IgD-negative memory B cell (primary cell): ENCODE results near the gene APOL2. TPM values are rescaled to one million over a fixed set of nuclear protein-coding genes. Genes with fewer than 3 reads are reported as not detected.
A peak's percentile ranks its signal among the peaks of the same experiment; 100 is the strongest.
"Not testable (repeated sequence)": the region's sequence is repeated elsewhere in the genome, so short reads cannot be mapped to it uniquely, and the experiment has no call there.

Source experiments
- H3K27ac Mint-ChIP-seq, 3 donors: one replicate each; pipeline ENCODE4 v1.8.0; 2020 to 2022; ENCODE audit warnings: mild to moderate bottlenecking in 3 of 3, mixed read lengths in 3 of 3, moderate library complexity in 1 of 3
- H3K27me3 Mint-ChIP-seq: one replicate; pipeline ENCODE4 v1.8.0; 2021; ENCODE audit warnings: mixed read lengths
- H3K36me3 Mint-ChIP-seq: one replicate; pipeline ENCODE4 v1.8.0; 2020; ENCODE audit warnings: mild to moderate bottlenecking, mixed read lengths
- H3K4me1 Mint-ChIP-seq, 3 donors: one replicate each; pipeline ENCODE4 v1.8.0; 2020 to 2022; ENCODE audit warnings: mixed read lengths in 3 of 3, mild to moderate bottlenecking in 1 of 3
- H3K4me3 Mint-ChIP-seq, 4 donors: one replicate each; pipeline ENCODE4 v1.8.0; 2020 to 2022; ENCODE audit warnings: mild to moderate bottlenecking in 4 of 4, mixed read lengths in 4 of 4, moderate library complexity in 3 of 4
- H3K9me3 Mint-ChIP-seq, 3 donors: one replicate each; pipeline ENCODE4 v1.8.0; 2020 to 2021; ENCODE audit warnings: mixed read lengths in 3 of 3, mild to moderate bottlenecking in 1 of 3
- polyA plus RNA-seq: library from polyadenylated mRNA; unstranded; fragments of 300-500 nt; fragmentation: Illumina TruSeq; gene quantifications from one replicate; pipeline ENCODE4 v1.2.3, GENCODE V29; 2021

The APOL2 gene
- polyA plus RNA-seq, 1 donor from 2014 or later = 14.3 TPM

GRCh38 chr22:36209488-36209908 is 29.8 kb downstream of the APOL2 start:
- H3K9me3 Mint-ChIP-seq, H3K36me3 Mint-ChIP-seq: not testable (repeated sequence)
- peaks cover 0 to 16% (median 15%) of the 10 kb centered on the region in 3 donors for H3K4me1 Mint-ChIP-seq
- H3K4me3 Mint-ChIP-seq = peak overlapping the region in 1 of 4 donors; percentile 56
- H3K27ac Mint-ChIP-seq = peak overlapping the region in 1 of 3 donors; percentile 72
- peaks cover 12% of the 10 kb centered on the region for H3K27me3 Mint-ChIP-seq

- Mint-ChIP-seq H3K4me1 (peaks cover 0 to 18% (median 16%) of the 10 kb centered on the region in 3 donors), H3K36me3 (no peaks in the 10 kb centered on the region), H3K9me3 (peaks cover 0 to 5% (median 0%) of the 10 kb centered on the region in 3 donors), H3K27ac (peak overlapping the region in 1 of 3 donors; percentile 43), H3K27me3 (peaks cover 12% of the 10 kb centered on the region), H3K4me3 (peak overlapping the region in 1 of 4 donors; percentile 56)
Observed at GRCh38 chr22:36208914-36209313, 30.4 kb downstream of the APOL2 start.

- no peak overlapping the region for H3K4me3 Mint-ChIP-seq
- no peaks in the 10 kb centered on the region for H3K36me3 Mint-ChIP-seq
- peaks cover 0 to 18% (median 15%) of the 10 kb centered on the region in 3 donors for H3K4me1 Mint-ChIP-seq
- H3K9me3 Mint-ChIP-seq = peaks cover 0 to 5% (median 0%) of the 10 kb centered on the region in 3 donors
- no peak overlapping the region for H3K27ac Mint-ChIP-seq
- peaks cover 11% of the 10 kb centered on the region for H3K27me3 Mint-ChIP-seq
Observed at GRCh38 chr22:36208162-36208765, 31.1 kb downstream of the APOL2 start.

GRCh38 chr22:36206255-36206654 is 33.1 kb downstream of the APOL2 start:
- Mint-ChIP-seq H3K4me3 (no peak overlapping the region), H3K27ac (no peak overlapping the region), H3K4me1 (peaks cover 0 to 18% (median 13%) of the 10 kb centered on the region in 3 donors), H3K36me3 (no peaks in the 10 kb centered on the region), H3K27me3 (peaks cover 4% of the 10 kb centered on the region), H3K9me3 (peaks cover 0 to 5% (median 0%) of the 10 kb centered on the region in 3 donors)

GRCh38 chr22:36205573-36205972 is 33.8 kb downstream of the APOL2 start:
- H3K36me3 Mint-ChIP-seq, H3K27ac Mint-ChIP-seq, H3K9me3 Mint-ChIP-seq, H3K4me3 Mint-ChIP-seq, H3K27me3 Mint-ChIP-seq: not testable (repeated sequence)
- peaks cover 0 to 21% (median 11%) of the 10 kb centered on the region in 3 donors for H3K4me1 Mint-ChIP-seq

GRCh38 chr22:36204632-36205015 is 34.7 kb downstream of the APOL2 start:
- peak overlapping the region in 2 of 4 donors; percentile 32 to 84 for H3K4me3 Mint-ChIP-seq

GRCh38 chr22:36204001-36204631 is 35.2 kb downstream of the APOL2 start:
- H3K4me3 Mint-ChIP-seq = peak overlapping the region in 1 of 4 donors; percentile 84

More at GRCh38 chr22:36204632-36205015, 34.7 kb downstream of the APOL2 start:
- H3K9me3 Mint-ChIP-seq = peaks cover 0 to 5% (median 0%) of the 10 kb centered on the region in 3 donors
- H3K27ac Mint-ChIP-seq = peak overlapping the region in 1 of 3 donors; percentile 9
- peaks cover 6% of the 10 kb centered on the region for H3K27me3 Mint-ChIP-seq
- H3K36me3 Mint-ChIP-seq = no peaks in the 10 kb centered on the region
- peaks cover 0 to 19% (median 11%) of the 10 kb centered on the region in 3 donors for H3K4me1 Mint-ChIP-seq

GRCh38 chr22:36203441-36203840 is 35.9 kb downstream of the APOL2 start:
- H3K4me1 Mint-ChIP-seq = peaks cover 0 to 19% (median 7%) of the 10 kb centered on the region in 3 donors
- not testable (repeated sequence) for H3K27ac Mint-ChIP-seq, H3K9me3 Mint-ChIP-seq, H3K36me3 Mint-ChIP-seq, H3K27me3 Mint-ChIP-seq
- peak overlapping the region in 1 of 4 donors; percentile 39 for H3K4me3 Mint-ChIP-seq

More at GRCh38 chr22:36204001-36204631, 35.2 kb downstream of the APOL2 start:
- Mint-ChIP-seq H3K27me3 (peaks cover 6% of the 10 kb centered on the region), H3K9me3 (peaks cover 0 to under 1% (median 0%) of the 10 kb centered on the region in 3 donors), H3K27ac (no peak overlapping the region), H3K36me3 (no peaks in the 10 kb centered on the region), H3K4me1 (peaks cover 0 to 19% (median 7%) of the 10 kb centered on the region in 3 donors)

- Mint-ChIP-seq H3K27me3 (peaks cover 13% of the 10 kb centered on the region), H3K4me1 (peaks cover 0 to 23% (median 8%) of the 10 kb centered on the region in 3 donors)
- H3K9me3 Mint-ChIP-seq, H3K4me3 Mint-ChIP-seq, H3K27ac Mint-ChIP-seq, H3K36me3 Mint-ChIP-seq: not testable (repeated sequence)
Observed at GRCh38 chr22:36202906-36203305, 36.4 kb downstream of the APOL2 start.

- Mint-ChIP-seq H3K27me3 (peaks cover 19% of the 10 kb centered on the region), H3K4me1 (peaks cover 2 to 26% (median 12%) of the 10 kb centered on the region in 3 donors), H3K4me3 (no peak within 1 kb of the TSS), H3K36me3 (no peaks in the 10 kb centered on the region), H3K27ac (no peak within 1 kb of the TSS), H3K9me3 (no peaks in the 10 kb centered on the region)
Observed at GRCh38 chr22:36201630-36202319, 37.6 kb downstream of the APOL2 start, which contains the start of gene APOL4. Gene APOL4 (minus strand): TSS chr22:36201809. CDS start chr22:36201734, 75 bp downstream.

- not testable (repeated sequence) for H3K4me3 Mint-ChIP-seq, H3K36me3 Mint-ChIP-seq, H3K9me3 Mint-ChIP-seq, H3K27ac Mint-ChIP-seq
- H3K4me1 Mint-ChIP-seq = peaks cover 2 to 22% (median 11%) of the 10 kb centered on the region in 3 donors
- H3K27me3 Mint-ChIP-seq = peaks cover 19% of the 10 kb centered on the region
Observed at GRCh38 chr22:36201025-36201424, 38.3 kb downstream of the APOL2 start.

- no peaks in the 10 kb centered on the region for H3K36me3 Mint-ChIP-seq
- peaks cover 2 to 17% (median 5%) of the 10 kb centered on the region in 3 donors for H3K4me1 Mint-ChIP-seq
- peaks cover 19% of the 10 kb centered on the region for H3K27me3 Mint-ChIP-seq
- H3K4me3 Mint-ChIP-seq = no peak overlapping the region
- H3K9me3 Mint-ChIP-seq = no peaks in the 10 kb centered on the region
- no peak overlapping the region for H3K27ac Mint-ChIP-seq
Observed at GRCh38 chr22:36199001-36199551, 40.3 kb downstream of the APOL2 start.

- Mint-ChIP-seq H3K27me3 (peaks cover 19% of the 10 kb centered on the region), H3K36me3 (no peaks in the 10 kb centered on the region), H3K4me3 (peak overlapping the region in 1 of 4 donors; percentile 74), H3K9me3 (no peaks in the 10 kb centered on the region), H3K27ac (no peak overlapping the region), H3K4me1 (peaks cover 2 to 17% (median 5%) of the 10 kb centered on the region in 3 donors)
Observed at GRCh38 chr22:36198536-36198935, 40.8 kb downstream of the APOL2 start.

- peak overlapping the region in 1 of 4 donors; percentile 50 for H3K4me3 Mint-ChIP-seq
- peaks cover 2 to 17% (median 5%) of the 10 kb centered on the region in 3 donors for H3K4me1 Mint-ChIP-seq
- no peaks in the 10 kb centered on the region for H3K36me3 Mint-ChIP-seq
- peak overlapping the region in 1 of 3 donors; percentile 71 for H3K27ac Mint-ChIP-seq
- peaks cover 22% of the 10 kb centered on the region for H3K27me3 Mint-ChIP-seq
- H3K9me3 Mint-ChIP-seq = no peaks in the 10 kb centered on the region
Observed at GRCh38 chr22:36197514-36198146, 41.7 kb downstream of the APOL2 start.
